ENCODE data around the gene GMIP.

Gene GMIP

GRCh38 chr19:19627621-19628500, 15.6 kb downstream of the GMIP start, which contains the start of gene LPAR2:
TSS of gene LPAR2 (minus strand) at chr19:19628220. CDS start at chr19:19627275, 945 bp downstream.
- Histone ChIP-seq H3K4me2 (peak within 1 kb of the TSS; percentile 90), H3K27ac (peak within 1 kb of the TSS; percentile 86), H3K27me3 (no peaks in the 10 kb centered on the region), H3K4me3 (peak within 1 kb of the TSS; percentile 93), H3K9me3 (no peaks in the 10 kb centered on the region), H4K20me1 (peaks cover 10% of the 10 kb centered on the region; the same call in 1 of the 2 replicates), H3K4me1 (peaks cover 48% of the 10 kb centered on the region), H3K9ac (peak within 1 kb of the TSS; percentile 88), H3K36me3 (peaks cover 55% of the 10 kb centered on the region)
- TF ChIP-seq Cebpa-rat (IDR thresholded peaks at IDR 0.05): no peak

- no peak for TF ChIP-seq Cebpa-rat (IDR thresholded peaks at IDR 0.05)
- Histone ChIP-seq H4K20me1 (peaks cover 10% of the 10 kb centered on the region; the same call in 1 of the 2 replicates), H3K4me3 (peak overlapping the region; percentile 93), H3K27me3 (no peaks in the 10 kb centered on the region), H3K27ac (peak overlapping the region; percentile 86), H3K9ac (peak overlapping the region; percentile 88), H3K4me2 (peak overlapping the region; percentile 90), H3K9me3 (no peaks in the 10 kb centered on the region), H3K36me3 (peaks cover 55% of the 10 kb centered on the region), H3K4me1 (peaks cover 48% of the 10 kb centered on the region)
Observed at GRCh38 chr19:19626516-19627472, 16.7 kb downstream of the GMIP start.

GRCh38 chr19:19624032-19624570, 19.4 kb downstream of the GMIP start:
- H4K20me1 ChIP-seq: peaks cover 19% of the 10 kb centered on the region; the same call in 1 of the 2 replicates
- H3K27me3 ChIP-seq: no peaks in the 10 kb centered on the region
- no peak for TF ChIP-seq Cebpa-rat (IDR thresholded peaks at IDR 0.05)
- H3K9ac ChIP-seq: no peak overlapping the region
- peak overlapping the region; percentile 33; the same call in 1 of the 2 replicates for H3K4me2 ChIP-seq
- H3K4me1 ChIP-seq: peaks cover 50% of the 10 kb centered on the region
- H3K27ac ChIP-seq: no peak overlapping the region
- peaks cover 42% of the 10 kb centered on the region for H3K36me3 ChIP-seq
- H3K9me3 ChIP-seq: no peaks in the 10 kb centered on the region
- no peak overlapping the region for H3K4me3 ChIP-seq

- peaks cover 21% of the 10 kb centered on the region; the same call in 1 of the 2 replicates for H4K20me1 ChIP-seq
- TF ChIP-seq Cebpa-rat (IDR thresholded peaks at IDR 0.05): no peak
- H3K27ac ChIP-seq: no peak overlapping the region
- no peaks in the 10 kb centered on the region for H3K9me3 ChIP-seq
- H3K4me2 ChIP-seq: no peak overlapping the region
- peaks cover 42% of the 10 kb centered on the region for H3K36me3 ChIP-seq
- H3K27me3 ChIP-seq: no peaks in the 10 kb centered on the region
- H3K4me3 ChIP-seq: no peak overlapping the region
- H3K9ac ChIP-seq: no peak overlapping the region
- peaks cover 48% of the 10 kb centered on the region for H3K4me1 ChIP-seq
Observed at GRCh38 chr19:19623383-19623782, 20.1 kb downstream of the GMIP start.

GRCh38 chr19:19619849-19620210, 23.6 kb downstream of the GMIP start:
- no peak overlapping the region for H3K9ac ChIP-seq
- H3K4me1 ChIP-seq: peaks cover 36% of the 10 kb centered on the region
- TF ChIP-seq Cebpa-rat (IDR thresholded peaks at IDR 0.05): no peak
- no peak overlapping the region for H3K27ac ChIP-seq
- no peak overlapping the region for H3K4me2 ChIP-seq
- peaks cover 36% of the 10 kb centered on the region for H3K36me3 ChIP-seq
- no peaks in the 10 kb centered on the region for H3K9me3 ChIP-seq
- no peaks in the 10 kb centered on the region for H3K27me3 ChIP-seq
- H3K4me3 ChIP-seq: no peak overlapping the region
- H4K20me1 ChIP-seq: peaks cover 21% of the 10 kb centered on the region; the same call in 1 of the 2 replicates

- H3K27me3 ChIP-seq: no peaks in the 10 kb centered on the region
- H3K27ac ChIP-seq: no peak overlapping the region
- H3K9me3 ChIP-seq: no peaks in the 10 kb centered on the region
- peaks cover 20% of the 10 kb centered on the region; the same call in 1 of the 2 replicates for H4K20me1 ChIP-seq
- peaks cover 31% of the 10 kb centered on the region for H3K36me3 ChIP-seq
- peak overlapping the region; percentile 67 for H3K4me3 ChIP-seq
- H3K4me2 ChIP-seq: peak overlapping the region; percentile 89
- TF ChIP-seq Cebpa-rat (IDR thresholded peaks at IDR 0.05): no peak
- peaks cover 31% of the 10 kb centered on the region for H3K4me1 ChIP-seq
- H3K9ac ChIP-seq: no peak overlapping the region
Observed at GRCh38 chr19:19619181-19619848, 24.1 kb downstream of the GMIP start.

- no peak for TF ChIP-seq Cebpa-rat (IDR thresholded peaks at IDR 0.05)
- H3K4me3 ChIP-seq: peak within 1 kb of the TSS; percentile 67
- peak within 1 kb of the TSS; percentile 89 for H3K4me2 ChIP-seq
- H3K9ac ChIP-seq: peak within 1 kb of the TSS; percentile 61; the same call in 1 of the 2 replicates
- no peaks in the 10 kb centered on the region for H3K27me3 ChIP-seq
- 0 out of 2 replicates have a peak, but pooled peaks cover 11% of the 10 kb centered on the region for H4K20me1 ChIP-seq
- H3K9me3 ChIP-seq: no peaks in the 10 kb centered on the region
- peak within 1 kb of the TSS; percentile 56; the same call in 1 of the 2 replicates for H3K27ac ChIP-seq
- H3K4me1 ChIP-seq: peaks cover 22% of the 10 kb centered on the region
- peaks cover 22% of the 10 kb centered on the region for H3K36me3 ChIP-seq
Observed at GRCh38 chr19:19618219-19619051, 25.0 kb downstream of the GMIP start, which contains the start of gene PBX4. TSS of gene PBX4 (minus strand) at chr19:19618687. CDS start at chr19:19618629, 58 bp downstream.

GRCh38 chr19:19615086-19615485, 28.4 kb downstream of the GMIP start:
- H3K9me3 ChIP-seq: no peaks in the 10 kb centered on the region
- no peaks in the 10 kb centered on the region for H3K27me3 ChIP-seq
- H3K4me3 ChIP-seq: no peak overlapping the region
- H4K20me1 ChIP-seq: 0 out of 2 replicates have a peak, but pooled peaks cover 11% of the 10 kb centered on the region
- no peaks in the 10 kb centered on the region for H3K36me3 ChIP-seq
- peaks cover 21% of the 10 kb centered on the region for H3K4me1 ChIP-seq
- H3K9ac ChIP-seq: no peak overlapping the region
- no peak overlapping the region for H3K4me2 ChIP-seq
- no peak overlapping the region for H3K27ac ChIP-seq
- TF ChIP-seq Cebpa-rat (IDR thresholded peaks at IDR 0.05): no peak
